K562 (cell line): Measurements from ENCODE around the gene STX1B. TPM values are rescaled to one million over a fixed set of nuclear protein-coding genes. Genes with fewer than 3 reads are reported as not detected.

ENCODE experiments used
- ATF7 ChIP-seq: fragments of 450-650 bp; IDR thresholded peaks from 2 replicates; pipeline ENCODE4 v1.7.1; 2014; ENCODE audit warnings: mild to moderate bottlenecking, moderate library complexity
- BACH1 ChIP-seq: fragments of 200-800 bp; sonication (Bioruptor generic); IDR thresholded peaks from 2 replicates; pipeline ENCODE4 v1.6.1; 2016; ENCODE audit warnings: missing genetic modification characterization, missing compliant biosample characterization
- CBFA2T2 ChIP-seq: fragments of 450-650 bp; conservative IDR thresholded peaks from 2 replicates; pipeline ENCODE4 v1.6.1; 2017; ENCODE audit warnings: mild to moderate bottlenecking
- CTBP1 ChIP-seq: fragments of 450-650 bp; IDR thresholded peaks from 2 replicates; pipeline ENCODE4 v1.6.1; 2016; ENCODE audit warnings: borderline replicate concordance
- E2F8 ChIP-seq: fragments of 450-650 bp; IDR thresholded peaks from 2 replicates; pipeline ENCODE4 v1.7.1; 2018; ENCODE audit warnings: mild to moderate bottlenecking, low read depth; ENCODE audit not compliant: partially characterized antibody
- FOXJ3 ChIP-seq: sonication (generic); formaldehyde crosslinking; IDR thresholded peaks from 2 replicates; pipeline ENCODE4 v1.4.0; 2020; ENCODE audit warnings: mild to moderate bottlenecking, missing genetic modification reagents
- GABPA ChIP-seq: fragments of 200-800 bp; sonication (Bioruptor generic); conservative IDR thresholded peaks from 2 replicates; pipeline ENCODE4 v1.6.1; 2016; ENCODE audit warnings: low read depth, missing genetic modification characterization, missing compliant biosample characterization
- MTA3 ChIP-seq: fragments of 450-650 bp; formaldehyde crosslinking; IDR thresholded peaks from 2 replicates; pipeline ENCODE4 v1.6.1; 2017; ENCODE audit warnings: mild to moderate bottlenecking, borderline replicate concordance
- MTF1 ChIP-seq: fragments of 250-450 bp; sonication (Bioruptor Pico); IDR thresholded peaks from 2 replicates; pipeline ENCODE4 v1.9.0; 2021; ENCODE audit warnings: moderate library complexity, mild to moderate bottlenecking, inconsistent platforms, borderline replicate concordance
- NFXL1 ChIP-seq: fragments of 450-650 bp; formaldehyde crosslinking; IDR thresholded peaks from 2 replicates; pipeline ENCODE4 v1.4.0; 2021; ENCODE audit warnings: mild to moderate bottlenecking
- NUFIP1 ChIP-seq: fragments of 450-650 bp; IDR thresholded peaks from 2 replicates; pipeline ENCODE4 v1.6.1; 2018; ENCODE audit not compliant: partially characterized antibody
- PREB ChIP-seq: sonication (generic); formaldehyde crosslinking; IDR thresholded peaks from 2 replicates; pipeline ENCODE4 v1.8.1; 2023; ENCODE audit warnings: mild to moderate bottlenecking, missing genetic modification reagents
- RUNX1 ChIP-seq: sonication (generic); IDR thresholded peaks from 2 replicates; pipeline ENCODE4 v1.6.1; 2016; ENCODE audit warnings: antibody characterized with exemption, low read depth
- TBP ChIP-seq: optimal IDR thresholded peaks from 2 replicates; pipeline ENCODE3; 2011; ENCODE audit warnings: low read depth, low read length, improper control_type of control experiment
- ZC3H8 ChIP-seq: fragments of 450-650 bp; IDR thresholded peaks from 2 replicates; pipeline ENCODE4 v1.6.1; 2017
- ZNF551 ChIP-seq: fragments of 250-450 bp; sonication (Bioruptor Pico); IDR thresholded peaks from 2 replicates; pipeline ENCODE4 v1.5.0; 2021; ENCODE audit warnings: mild to moderate bottlenecking, moderate library complexity
- polyA plus RNA-seq, 8 experiments: library from polyadenylated mRNA; depleted of rRNA in 4 of 8; stranded (reverse) in 5 of 8; unstranded in 3 of 8; fragments of >200 nt; fragmentation: Nextera tagmentation in 2 of 8; fragmentation: Illumina TruSeq in 1 of 8; extraction: Ambion mirVana in 2 of 8; extraction: Trizol in 1 of 8; gene quantifications; 2 replicates each; pipeline versions ENCODE4 v1.2.1 to v1.2.3, GENCODE V29; 2011 to 2014; ENCODE audit warnings: inconsistent platforms in 1 of 8, missing spikeins in 1 of 8
- total RNA-seq, 7 experiments: library from RNA; depleted of rRNA in 6 of 7; stranded (reverse); fragments of >200 nt in 6 of 7; fragmentation: Illumina TruSeq in 2 of 7; extraction: Trizol in 2 of 7; gene quantifications; 2 replicates each; pipeline versions ENCODE4 v1.2.1 to v1.2.3, GENCODE V29; 2011 to 2021; ENCODE audit warnings: low replicate concordance in 1 of 7
- TF ChIP-seq, protein P1 (sequence below): fragments of 450-650 bp; IDR thresholded peaks from 2 replicates; pipeline ENCODE4 v1.6.1; 2016; ENCODE audit warnings: low read depth, mild to moderate bottlenecking, moderate library complexity
- TF ChIP-seq, protein P2 (sequence below): fragments of 450-650 bp; IDR thresholded peaks from 2 replicates; pipeline ENCODE4 v1.6.1; 2014; ENCODE audit warnings: low read depth, mild to moderate bottlenecking, moderate library complexity, borderline replicate concordance
- TF ChIP-seq, protein P3 (sequence below): sonication (generic); formaldehyde crosslinking; IDR thresholded peaks from 2 replicates; pipeline ENCODE4 v1.8.0; 2022; ENCODE audit warnings: mild to moderate bottlenecking, missing genetic modification reagents, borderline replicate concordance

STX1B gene
- total and polyA plus RNA-seq, 9 of the 15 experiments (the other 6 are each of a cell fraction or from before 2014, with no cell fraction given): 0.07 to 2.5 (median 0.86) TPM

GRCh38 chr16:30949650-30950515, 60.6 kb downstream of the STX1B start (continued):
- TF ChIP-seq FOXJ3 (CRISPR knock-in tag): no peak
- no peak for TF ChIP-seq BACH1 (tag)
- TF ChIP-seq ZC3H8: no peak
- TF ChIP-seq ATF7: peak; percentile 77; the same call in 1 of the 2 replicates
- TF ChIP-seq NUFIP1: no peak
- peak; percentile 81 for TF ChIP-seq GABPA (tag)
- TF ChIP-seq, protein P1, sequence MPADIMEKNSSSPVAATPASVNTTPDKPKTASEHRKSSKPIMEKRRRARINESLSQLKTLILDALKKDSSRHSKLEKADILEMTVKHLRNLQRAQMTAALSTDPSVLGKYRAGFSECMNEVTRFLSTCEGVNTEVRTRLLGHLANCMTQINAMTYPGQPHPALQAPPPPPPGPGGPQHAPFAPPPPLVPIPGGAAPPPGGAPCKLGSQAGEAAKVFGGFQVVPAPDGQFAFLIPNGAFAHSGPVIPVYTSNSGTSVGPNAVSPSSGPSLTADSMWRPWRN: no peak
- TF ChIP-seq NFXL1 (CRISPR knock-in tag): no peak
- peak; percentile 78 for TF ChIP-seq TBP
- no peak for TF ChIP-seq E2F8
- peak; percentile 93 for TF ChIP-seq MTA3
- TF ChIP-seq MTF1 (CRISPR knock-in tag): no peak
- TF ChIP-seq RUNX1: no peak
- TF ChIP-seq PREB (CRISPR knock-in tag): no peak
- TF ChIP-seq, protein P2, sequence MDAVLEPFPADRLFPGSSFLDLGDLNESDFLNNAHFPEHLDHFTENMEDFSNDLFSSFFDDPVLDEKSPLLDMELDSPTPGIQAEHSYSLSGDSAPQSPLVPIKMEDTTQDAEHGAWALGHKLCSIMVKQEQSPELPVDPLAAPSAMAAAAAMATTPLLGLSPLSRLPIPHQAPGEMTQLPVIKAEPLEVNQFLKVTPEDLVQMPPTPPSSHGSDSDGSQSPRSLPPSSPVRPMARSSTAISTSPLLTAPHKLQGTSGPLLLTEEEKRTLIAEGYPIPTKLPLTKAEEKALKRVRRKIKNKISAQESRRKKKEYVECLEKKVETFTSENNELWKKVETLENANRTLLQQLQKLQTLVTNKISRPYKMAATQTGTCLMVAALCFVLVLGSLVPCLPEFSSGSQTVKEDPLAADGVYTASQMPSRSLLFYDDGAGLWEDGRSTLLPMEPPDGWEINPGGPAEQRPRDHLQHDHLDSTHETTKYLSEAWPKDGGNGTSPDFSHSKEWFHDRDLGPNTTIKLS: no peak
- TF ChIP-seq, protein P3, sequence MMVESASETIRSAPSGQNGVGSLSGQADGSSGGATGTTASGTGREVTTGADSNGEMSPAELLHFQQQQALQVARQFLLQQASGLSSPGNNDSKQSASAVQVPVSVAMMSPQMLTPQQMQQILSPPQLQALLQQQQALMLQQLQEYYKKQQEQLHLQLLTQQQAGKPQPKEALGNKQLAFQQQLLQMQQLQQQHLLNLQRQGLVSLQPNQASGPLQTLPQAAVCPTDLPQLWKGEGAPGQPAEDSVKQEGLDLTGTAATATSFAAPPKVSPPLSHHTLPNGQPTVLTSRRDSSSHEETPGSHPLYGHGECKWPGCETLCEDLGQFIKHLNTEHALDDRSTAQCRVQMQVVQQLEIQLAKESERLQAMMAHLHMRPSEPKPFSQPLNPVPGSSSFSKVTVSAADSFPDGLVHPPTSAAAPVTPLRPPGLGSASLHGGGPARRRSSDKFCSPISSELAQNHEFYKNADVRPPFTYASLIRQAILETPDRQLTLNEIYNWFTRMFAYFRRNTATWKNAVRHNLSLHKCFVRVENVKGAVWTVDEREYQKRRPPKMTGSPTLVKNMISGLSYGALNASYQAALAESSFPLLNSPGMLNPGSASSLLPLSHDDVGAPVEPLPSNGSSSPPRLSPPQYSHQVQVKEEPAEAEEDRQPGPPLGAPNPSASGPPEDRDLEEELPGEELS (CRISPR knock-in tag): no peak
- peak; percentile 99 for TF ChIP-seq CTBP1
- peak; percentile 75 for TF ChIP-seq CBFA2T2
- TF ChIP-seq ZNF551 (CRISPR knock-in tag): no peak
